Epithelial cell of proximal tubule (primary cell): ENCODE data around the gene SLC39A9. TPM values are rescaled to one million over a fixed set of nuclear protein-coding genes. Genes with fewer than 3 reads are reported as not detected.

Experiments
- DNase-seq: peaks from one replicate; pipeline ENCODE4 v3.0.0-alpha.2; 2011; ENCODE audit warnings: low read depth
- H3K4me3 ChIP-seq: 2 replicates; pipeline ENCODE4 v1.5.1; 2011; ENCODE audit warnings: low read depth, mild to moderate bottlenecking, low read length
- CTCF ChIP-seq: conservative IDR thresholded peaks from 2 replicates; pipeline ENCODE4 v1.5.1; 2012; ENCODE audit warnings: low read depth, mild to moderate bottlenecking, low read length
- total RNA-seq: library from RNA; depleted of rRNA; stranded (reverse); fragments of >200 nt; gene quantifications from 2 replicates; pipeline ENCODE4 v1.2.3, GENCODE V29; 2015

Gene SLC39A9
- total RNA-seq, 1 donor from 2014 or later = 40.8 TPM

GRCh38 chr14:69368381-69368780 is 30.1 kb upstream of the SLC39A9 start:
- DNase-seq = no peak
- TF ChIP-seq CTCF = no peak
- H3K4me3 ChIP-seq = no peak overlapping the region

GRCh38 chr14:69370061-69370460 is 28.4 kb upstream of the SLC39A9 start:
- no peak for TF ChIP-seq CTCF
- no peak for DNase-seq
- no peak overlapping the region for H3K4me3 ChIP-seq

DNA sequence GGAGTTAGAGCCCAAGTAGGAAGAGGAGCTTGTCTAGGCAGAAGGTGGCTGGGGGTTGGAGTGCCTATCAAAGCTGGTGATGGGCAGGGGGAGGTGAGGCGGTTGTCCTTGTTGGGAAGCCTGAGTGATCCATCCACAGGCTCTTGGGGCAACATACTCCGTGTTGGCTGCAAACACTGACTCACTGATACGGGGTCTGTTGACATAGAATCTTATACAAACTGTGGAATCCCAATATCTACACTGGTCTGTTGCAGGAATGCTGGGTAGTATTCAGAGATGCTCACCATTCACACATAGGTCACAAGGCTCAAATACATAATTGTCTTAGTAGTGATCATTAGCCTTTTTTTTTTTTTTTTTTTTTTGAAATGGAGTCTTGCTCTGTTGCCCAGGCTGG is 26.3 kb upstream of the SLC39A9 start:
- no peak for DNase-seq
- no peak for TF ChIP-seq CTCF
- H3K4me3 ChIP-seq = no peak overlapping the region

DNA sequence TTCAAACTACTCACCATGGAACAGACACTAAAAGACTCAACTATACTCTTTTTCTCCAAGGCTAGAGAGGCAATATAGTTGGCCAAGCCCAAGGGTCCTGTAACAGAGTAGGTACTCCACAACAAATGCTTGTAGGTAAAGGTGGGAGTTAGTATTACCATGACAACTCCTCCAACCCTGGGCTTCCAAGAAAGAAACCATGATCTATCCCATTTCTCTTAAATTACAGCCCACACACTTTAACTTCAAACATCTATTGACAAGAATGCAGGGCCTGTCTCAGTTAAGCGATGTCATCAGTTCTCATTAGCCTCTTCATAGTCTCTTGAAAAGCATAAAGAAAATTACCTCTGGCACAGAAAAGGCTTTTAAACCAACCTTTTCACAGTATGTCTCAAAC is 25.4 kb upstream of the SLC39A9 start:
- DNase-seq = no peak
- no peak overlapping the region for H3K4me3 ChIP-seq
- no peak for TF ChIP-seq CTCF

- no peak overlapping the region for H3K4me3 ChIP-seq
- DNase-seq = no peak
- no peak for TF ChIP-seq CTCF
Measured at GRCh38 chr14:69374235-69374634, 24.3 kb upstream of the SLC39A9 start.

GRCh38 chr14:69375182-69375581 is 23.3 kb upstream of the SLC39A9 start:
- no peak overlapping the region for H3K4me3 ChIP-seq
- no peak for DNase-seq
- no peak for TF ChIP-seq CTCF

DNA sequence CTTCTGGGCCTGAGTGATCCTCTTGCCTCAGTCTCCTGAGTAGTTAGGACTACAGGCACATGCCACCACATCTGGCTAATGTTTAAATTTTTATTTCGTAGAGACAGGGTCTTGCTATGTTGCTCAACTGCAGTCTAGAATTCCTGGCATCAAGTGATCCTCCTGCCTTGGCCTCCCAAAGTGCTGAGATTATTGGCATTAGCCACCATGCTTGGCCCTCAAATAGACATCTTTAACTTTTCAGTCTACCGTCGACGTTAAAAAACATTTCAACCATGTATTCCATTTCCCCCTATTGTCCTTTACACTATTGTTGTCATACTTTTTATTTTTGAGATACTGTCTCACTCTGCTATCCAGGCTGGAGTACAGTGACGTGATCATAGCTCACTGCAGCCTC is 22.8 kb upstream of the SLC39A9 start:
- H3K4me3 ChIP-seq = no peak overlapping the region
- no peak for DNase-seq
- TF ChIP-seq CTCF = no peak
